Heart left ventricle (tissue), 16 donors: ENCODE data around the gene FRS2. TPM values are rescaled to one million over a fixed set of nuclear protein-coding genes. Genes with fewer than 3 reads are reported as not detected.
A peak's percentile ranks its signal among the peaks of the same experiment; 100 is the strongest.

ENCODE experiments used
- ATAC-seq, 4 donors: fragments of 200-7000 bp; cut with Tn5 transposase; one replicate each; pipeline ENCODE4 v1.9.1; 2020 to 2022; ENCODE audit warnings: moderate library complexity in 4 of 4, mild to moderate bottlenecking in 3 of 4, moderate number of reproducible peaks in 1 of 4
- DNase-seq, 5 donors: peaks; one replicate each; pipeline ENCODE4 v3.0.0-alpha.2; 2020
- H3K27ac ChIP-seq, 12 donors: fragments of 200-600 bp; sonication (generic) in 4 of 12; one replicate each; pipeline versions ENCODE4 v1.5.0 to v1.8.0; 2016 to 2022; ENCODE audit warnings: mild to moderate bottlenecking in 2 of 12
- H3K27me3 ChIP-seq, 9 donors: fragments of 200-600 bp; sonication (generic) in 2 of 9; one replicate each; pipeline versions ENCODE4 v1.5.1 to v1.8.0; 2016 to 2022; ENCODE audit warnings: mild to moderate bottlenecking in 3 of 9
- H3K36me3 ChIP-seq, 9 donors: fragments of 200-600 bp; sonication (generic) in 2 of 9; one replicate each; pipeline versions ENCODE4 v1.5.0 to v1.8.0; 2018 to 2022; ENCODE audit warnings: mild to moderate bottlenecking in 2 of 9
- H3K4me1 ChIP-seq, 12 donors: fragments of 200-600 bp; sonication (generic) in 4 of 12; one replicate each; pipeline versions ENCODE4 v1.5.0 to v1.8.0; 2016 to 2022; ENCODE audit warnings: mild to moderate bottlenecking in 3 of 12
- H3K4me3 ChIP-seq, 12 donors: fragments of 200-600 bp; sonication (generic) in 4 of 12; one replicate each; pipeline versions ENCODE4 v1.5.0 to v1.8.0; 2017 to 2022; ENCODE audit warnings: mild to moderate bottlenecking in 9 of 12, moderate library complexity in 4 of 12
- H3K9me3 ChIP-seq, 12 donors: fragments of 200-600 bp; sonication (generic) in 4 of 12; one replicate each; pipeline versions ENCODE4 v1.5.0 to v1.8.0; 2016 to 2022; ENCODE audit warnings: mild to moderate bottlenecking in 1 of 12
- CTCF ChIP-seq, 12 donors: fragments of 200-600 bp; sonication (generic) in 4 of 12; IDR thresholded peaks; one replicate each; pipeline versions ENCODE4 v1.5.0 to v1.8.0; 2018 to 2022; ENCODE audit warnings: antibody characterized with exemption in 12 of 12, mild to moderate bottlenecking in 5 of 12
- POLR2A ChIP-seq, 2 donors: fragments of 450-650 bp; IDR thresholded peaks; one replicate each; pipeline ENCODE4 v1.6.1; 2017; ENCODE audit warnings: antibody characterized with exemption in 2 of 2, mild to moderate bottlenecking in 2 of 2, moderate library complexity in 2 of 2
- WGBS, 4 donors: extraction: QIAGEN DNeasy Blood & Tissue Kit in 2 of 4; methylation state at CpG; one replicate each; pipeline versions ENCODE4 v1.1.5 to v1.1.7; 2013 to 2018; 5-methylcytosine and 5-hydroxymethylcytosine counted together
- intact Hi-C, 10 donors: fragments of 100-400 bp; cut with DNase I; formaldehyde crosslinking; loops; one replicate each; pipeline versions ENCODE4 v1.11.1 to v1.14.2; 2022
- polyA plus RNA-seq, 2 donors: library from polyadenylated mRNA; stranded (reverse); fragments of 200-250 nt; gene quantifications; one replicate each; pipeline ENCODE4 v1.2.3, GENCODE V29; 2013
- total RNA-seq, 9 donors: library from RNA; depleted of rRNA in 2 of 9; stranded (reverse); fragments of >200 nt in 2 of 9; fragmentation: NEBNext Ultra II Directional in 3 of 9; extraction: Animal tissue kit (Norgen Biotek cat#: 25700) in 3 of 9; gene quantifications; one replicate each; pipeline versions ENCODE4 v1.1.0 to v1.2.4, GENCODE V29; 2016 to 2023
- donor health status: ischemic (EF 13 %, LVEDD 7.1; RV severe dilation, severe dysfunction).
- donor health status: healthy with polysubstance abuse.
- donor health status: DM: no; HTN: yes; CAD: no.
- donor health status: DM: no; HTN: no; CAD: no.
- donor health status: ischemic (EF 25% LVEDD 6.9; RV normal size, moderate dysfunction).
- donor health status: ischemic (EF 25% LVEDD 5.7; RV mildly dilated, moderate dysfunction).
- donor health status: healthy.
- donor health status: DM: yes; HTN: yes; CAD: no.
- donor health status: ischemic (EF 35%, LVEDD 5.7; RV mildly dilated, moderate dysfunction).
- donor health status: nonischemic (EF 11% LVEDD 7.7; RV severe dilation, severe dysfunction).
- donor health status: DM: yes; HTN: yes; CAD: no.
- donor health status: PGD.
- donor health status: ischemic (EF 29% LVEDD 5.4; RV normal size, mild dysfunction).
- donor health status: nonischemic (EF 23%, LVEDD 6.1; RV moderate dilation, normal function).

Gene FRS2
- total and polyA plus RNA-seq, 11 donors, result 2.6 to 33.9 (median 20.3) TPM

- TF ChIP-seq POLR2A (IDR thresholded peaks at IDR 0.05) (peak in 1 of 2 donors; percentile 86), CTCF (IDR thresholded peaks at IDR 0.05) (peak in 9 of 12 donors; percentile 10 to 49 (median 23))
- Histone ChIP-seq H3K27me3 (no peaks in the 10 kb centered on the region), H3K4me3 (peak within 1 kb of the TSS; percentile 63 to 99 (median 82)), H3K9me3 (no peaks in the 10 kb centered on the region), H3K4me1 (peaks cover 0 to 22% (median 11%) of the 10 kb centered on the region in 12 donors), H3K27ac (peak within 1 kb of the TSS; percentile 66 to 92 (median 90)), H3K36me3 (peaks cover 0 to 42% (median 40%) of the 10 kb centered on the region in 9 donors)
- intact Hi-C loops, result loop anchor here in 4 of 10 donors (5.0 to 10.0 kb wide), 4 partner anchors 52 to 431 kb away; partner anchors contain the start of genes FRS2 (in 1 of the 4) and YEATS4 (in 1 of the 4)
- DNase-seq (peak; percentile 97 to 98 (median 98)), ATAC-seq (peak; percentile 99 to 100 (median 100))
- 0 to 1% (median 0%) methylated on average over 36 to 63 of the region's 63 CpGs for WGBS, 4 donors
These were observed 115.2 kb downstream of the FRS2 start, which contains the start of gene CCT2 for GRCh38 chr12:69585189-69586062. CCT2 (plus strand) TSS chr12:69585459; CDS start chr12:69585522, 63 bp downstream.

- DNase-seq (no peak), ATAC-seq (no peak)
- Histone ChIP-seq H3K27ac (no peak overlapping the region), H3K36me3 (peaks cover 3 to 73% (median 71%) of the 10 kb centered on the region in 9 donors), H3K27me3 (no peaks in the 10 kb centered on the region), H3K4me3 (no peak overlapping the region), H3K9me3 (no peaks in the 10 kb centered on the region), H3K4me1 (peaks cover 0 to 22% (median 11%) of the 10 kb centered on the region in 12 donors)
- intact Hi-C loops, result loop anchor here in 4 of 10 donors (5.0 to 10.0 kb wide), 4 partner anchors 49 to 434 kb away; partner anchors contain the start of genes FRS2 (in 1 of the 4) and YEATS4 (in 1 of the 4)
- WGBS, 4 donors, result 87 to 91% (median 89%) methylated on average over 4 of the region's 4 CpGs
- TF ChIP-seq CTCF (IDR thresholded peaks at IDR 0.05) (no peak), POLR2A (IDR thresholded peaks at IDR 0.05) (no peak)
These were observed 118.3 kb downstream of the FRS2 start for GRCh38 chr12:69588527-69588926.

- no peak for TF ChIP-seq CTCF (IDR thresholded peaks at IDR 0.05)
- no peak for TF ChIP-seq POLR2A (IDR thresholded peaks at IDR 0.05)
- Histone ChIP-seq H3K4me3 (no peak overlapping the region), H3K27ac (no peak overlapping the region), H3K4me1 (peaks cover 0 to 22% (median 11%) of the 10 kb centered on the region in 12 donors), H3K27me3 (no peaks in the 10 kb centered on the region), H3K36me3 (peaks cover 3 to 79% (median 76%) of the 10 kb centered on the region in 9 donors), H3K9me3 (no peaks in the 10 kb centered on the region)
- intact Hi-C loops, result loop anchor here in 4 of 10 donors (5.0 to 10.0 kb wide), 4 partner anchors 48 to 434 kb away; partner anchors contain the start of genes FRS2 (in 1 of the 4) and YEATS4 (in 1 of the 4)
- no peak for DNase-seq
- no peak for ATAC-seq
- WGBS, 4 donors, result 80 to 87% (median 83%) methylated on average over 2 of the region's 2 CpGs
These were observed 118.9 kb downstream of the FRS2 start for GRCh38 chr12:69589082-69589481.

- Histone ChIP-seq H3K4me1 (peaks cover 0 to 6% (median 0%) of the 10 kb centered on the region in 12 donors), H3K27ac (peak overlapping the region in 1 of 12 donors; percentile 6), H3K36me3 (peaks cover 3 to 100% (median 99%) of the 10 kb centered on the region in 9 donors), H3K9me3 (no peaks in the 10 kb centered on the region), H3K27me3 (no peaks in the 10 kb centered on the region), H3K4me3 (no peak overlapping the region)
- TF ChIP-seq CTCF (IDR thresholded peaks at IDR 0.05), result no peak
- TF ChIP-seq POLR2A (IDR thresholded peaks at IDR 0.05), result no peak
- ATAC-seq, result peak in 3 of 4 donors; percentile 37 to 68 (median 56)
- DNase-seq, result no peak
- intact Hi-C loops, result no loop called here
- 96 to 100% (median 98%) methylated on average over 2 of the region's 2 CpGs for WGBS, 4 donors
These were observed 125.5 kb downstream of the FRS2 start for GRCh38 chr12:69595689-69596088.
